Measurements from ENCODE around the gene ISCA2. TPM values are rescaled to one million over a fixed set of nuclear protein-coding genes. Genes with fewer than 3 reads are reported as not detected.

Gene ISCA2
- total RNA-seq, 1 experiment from 2014 or later: 33.0 TPM

DNA sequence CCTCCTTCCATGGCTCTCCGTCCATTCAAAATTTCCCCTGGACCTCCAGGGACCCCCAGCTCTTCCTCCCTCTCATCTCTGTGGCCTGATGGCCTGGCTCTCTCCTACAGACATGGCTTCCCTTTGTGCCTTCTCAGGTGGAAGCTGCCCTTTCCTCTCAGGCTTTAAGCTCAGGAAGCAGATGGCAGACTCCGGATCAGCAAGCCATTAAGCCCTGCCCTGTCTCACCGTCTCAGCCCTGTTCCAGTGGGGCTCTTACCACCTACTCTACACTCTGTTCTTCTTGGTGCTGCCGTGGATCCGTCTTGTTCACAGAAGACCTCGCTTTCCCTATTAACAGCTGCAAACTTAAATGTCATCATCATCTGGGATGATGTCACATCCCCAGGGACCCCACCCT lies 33.6 kb upstream of the ISCA2 start:
- Mint-ChIP-seq H3K36me3 (ENCODE audit: insufficient read depth, unreplicated experiment) (no peaks in the 10 kb centered on the region), H3K4me3 (ENCODE audit: unreplicated experiment) (no peak overlapping the region), H3K27me3 (ENCODE audit: insufficient read depth, unreplicated experiment) (no peaks in the 10 kb centered on the region), H3K4me1 (ENCODE audit: low read depth, unreplicated experiment) (no peaks in the 10 kb centered on the region), H3K27ac (ENCODE audit: unreplicated experiment) (no peak overlapping the region), H3K9me3 (ENCODE audit: unreplicated experiment) (peaks cover 9% of the 10 kb centered on the region)
- Histone ChIP-seq H3K27me3 (replicated peaks; ENCODE audit: control insufficient read depth, insufficient read depth, low read length) (no peaks in the 10 kb centered on the region), H3K36me3 (ENCODE audit: control insufficient read depth, insufficient read depth, low read length) (no peaks in the 10 kb centered on the region), H3K9me3 (no peaks in the 10 kb centered on the region), H3K4me1 (no peaks in the 10 kb centered on the region), H3K4me3 (ENCODE audit: low read depth, low read length) (no peak overlapping the region)
- TF ChIP-seq, protein P1, sequence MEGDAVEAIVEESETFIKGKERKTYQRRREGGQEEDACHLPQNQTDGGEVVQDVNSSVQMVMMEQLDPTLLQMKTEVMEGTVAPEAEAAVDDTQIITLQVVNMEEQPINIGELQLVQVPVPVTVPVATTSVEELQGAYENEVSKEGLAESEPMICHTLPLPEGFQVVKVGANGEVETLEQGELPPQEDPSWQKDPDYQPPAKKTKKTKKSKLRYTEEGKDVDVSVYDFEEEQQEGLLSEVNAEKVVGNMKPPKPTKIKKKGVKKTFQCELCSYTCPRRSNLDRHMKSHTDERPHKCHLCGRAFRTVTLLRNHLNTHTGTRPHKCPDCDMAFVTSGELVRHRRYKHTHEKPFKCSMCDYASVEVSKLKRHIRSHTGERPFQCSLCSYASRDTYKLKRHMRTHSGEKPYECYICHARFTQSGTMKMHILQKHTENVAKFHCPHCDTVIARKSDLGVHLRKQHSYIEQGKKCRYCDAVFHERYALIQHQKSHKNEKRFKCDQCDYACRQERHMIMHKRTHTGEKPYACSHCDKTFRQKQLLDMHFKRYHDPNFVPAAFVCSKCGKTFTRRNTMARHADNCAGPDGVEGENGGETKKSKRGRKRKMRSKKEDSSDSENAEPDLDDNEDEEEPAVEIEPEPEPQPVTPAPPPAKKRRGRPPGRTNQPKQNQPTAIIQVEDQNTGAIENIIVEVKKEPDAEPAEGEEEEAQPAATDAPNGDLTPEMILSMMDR (IDR thresholded peaks at IDR 0.05; ENCODE audit: insufficient read depth in 1 of 2, low read depth in 1 of 2, low read length in 1 of 2, severe bottlenecking in 1 of 2, unreplicated experiment in 1 of 2): no peak
- POLR2A ChIA-PET: no interaction called here
- no TSS peak for BruUV-seq (replicated peaks)
- intact Hi-C loops (cut with micrococcal nuclease; ENCODE audit: unreplicated experiment): no loop called here
- CTCF ChIA-PET: interaction anchor here (0.8 kb wide), 1 partner anchor 152 kb away, joined by 3 read pairs; no protein-coding TSS in a partner anchor
- no peak for DNase-seq

DNA sequence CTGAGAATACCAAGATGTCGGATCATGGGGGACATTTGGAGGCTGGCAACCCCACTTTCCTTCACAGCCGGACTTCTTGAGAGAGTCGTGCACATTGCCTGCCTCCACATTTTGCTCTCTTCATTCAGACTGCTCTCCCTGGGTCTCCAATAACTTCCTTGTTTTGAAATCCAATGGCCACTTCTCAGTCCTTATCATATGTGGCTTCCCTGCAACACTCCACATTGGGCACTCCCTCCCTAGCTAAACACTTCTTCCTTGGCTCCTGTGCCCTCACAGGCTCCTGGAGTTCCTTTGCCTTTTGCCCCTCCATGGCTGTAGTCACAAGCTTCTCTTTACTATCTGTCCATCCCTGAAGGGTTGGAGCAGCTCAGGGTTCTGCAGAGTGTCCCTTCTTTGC lies 30.6 kb upstream of the ISCA2 start:
- Mint-ChIP-seq H3K4me1 (ENCODE audit: low read depth, unreplicated experiment) (no peaks in the 10 kb centered on the region), H3K9me3 (ENCODE audit: unreplicated experiment) (no peaks in the 10 kb centered on the region), H3K27ac (ENCODE audit: unreplicated experiment) (no peak overlapping the region), H3K4me3 (ENCODE audit: unreplicated experiment) (no peak overlapping the region), H3K36me3 (ENCODE audit: insufficient read depth, unreplicated experiment) (no peaks in the 10 kb centered on the region), H3K27me3 (ENCODE audit: insufficient read depth, unreplicated experiment) (no peaks in the 10 kb centered on the region)
- intact Hi-C loops (cut with micrococcal nuclease; ENCODE audit: unreplicated experiment): no loop called here
- TF ChIP-seq, protein P1 (IDR thresholded peaks at IDR 0.05; ENCODE audit: insufficient read depth in 1 of 2, low read depth in 1 of 2, low read length in 1 of 2, severe bottlenecking in 1 of 2, unreplicated experiment in 1 of 2): no peak
- ChIA-PET CTCF (no interaction called here), POLR2A (no interaction called here)
- BruUV-seq (replicated peaks): no TSS peak
- no peaks in the 10 kb centered on the region for H3K27me3 ChIP-seq (replicated peaks; ENCODE audit: control insufficient read depth, insufficient read depth, low read length)
- DNase-seq: no peak
- no peak overlapping the region for H3K4me3 ChIP-seq (ENCODE audit: low read depth, low read length)
- H3K4me1 ChIP-seq: no peaks in the 10 kb centered on the region
- H3K36me3 ChIP-seq (ENCODE audit: control insufficient read depth, insufficient read depth, low read length): no peaks in the 10 kb centered on the region
- no peaks in the 10 kb centered on the region for H3K9me3 ChIP-seq

DNA sequence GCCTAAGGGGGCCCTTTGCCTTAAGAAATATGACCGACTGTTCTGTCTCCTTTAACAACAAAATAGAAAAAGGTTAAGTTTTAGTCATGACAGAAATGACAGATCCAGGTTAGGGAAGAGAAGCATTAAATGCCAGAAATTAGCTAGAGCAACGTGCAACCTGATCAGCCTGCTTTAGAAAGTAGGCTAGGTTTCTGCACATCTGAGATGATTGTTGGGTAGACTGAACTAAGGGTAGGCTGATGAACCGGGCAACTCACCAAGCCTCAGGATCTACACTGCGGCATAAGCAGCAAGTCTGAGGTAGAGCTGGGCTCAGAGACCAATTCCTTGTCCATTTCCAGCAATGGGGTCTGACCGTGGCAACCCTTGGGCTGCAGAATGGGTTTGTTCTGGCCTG lies 29.9 kb upstream of the ISCA2 start:
- Histone ChIP-seq H3K9me3 (no peaks in the 10 kb centered on the region), H3K36me3 (ENCODE audit: control insufficient read depth, insufficient read depth, low read length) (no peaks in the 10 kb centered on the region), H3K27me3 (replicated peaks; ENCODE audit: control insufficient read depth, insufficient read depth, low read length) (no peaks in the 10 kb centered on the region), H3K4me1 (no peaks in the 10 kb centered on the region), H3K4me3 (ENCODE audit: low read depth, low read length) (no peak overlapping the region)
- intact Hi-C loops (cut with micrococcal nuclease; ENCODE audit: unreplicated experiment): no loop called here
- TF ChIP-seq, protein P1 (IDR thresholded peaks at IDR 0.05; ENCODE audit: insufficient read depth in 1 of 2, low read depth in 1 of 2, low read length in 1 of 2, severe bottlenecking in 1 of 2, unreplicated experiment in 1 of 2): no peak
- no peaks in the 10 kb centered on the region for H3K27me3 Mint-ChIP-seq (ENCODE audit: insufficient read depth, unreplicated experiment)
- no TSS peak for BruUV-seq (replicated peaks)
- DNase-seq: no peak
- no peak overlapping the region for H3K4me3 Mint-ChIP-seq (ENCODE audit: unreplicated experiment)
- no peaks in the 10 kb centered on the region for H3K4me1 Mint-ChIP-seq (ENCODE audit: low read depth, unreplicated experiment)
- ChIA-PET CTCF (no interaction called here), POLR2A (no interaction called here)
- H3K36me3 Mint-ChIP-seq (ENCODE audit: insufficient read depth, unreplicated experiment): no peaks in the 10 kb centered on the region
- no peak overlapping the region for H3K27ac Mint-ChIP-seq (ENCODE audit: unreplicated experiment)
- no peaks in the 10 kb centered on the region for H3K9me3 Mint-ChIP-seq (ENCODE audit: unreplicated experiment)

Measured in Caco-2 (cell line).